CD14-positive monocyte (primary cell): ENCODE measurements around the gene ADAMTSL1. TPM values are rescaled to one million over a fixed set of nuclear protein-coding genes. Genes with fewer than 3 reads are reported as not detected.

Source experiments
- DNase-seq, 3 donors: peaks; one replicate each; pipeline ENCODE4 v3.0.0-alpha.2; 2011 to 2022
- H2AFZ ChIP-seq: 2 replicates; pipeline ENCODE4 v1.6.0; 2012; ENCODE audit warnings: mild to moderate bottlenecking, low read depth, low read length, inconsistent platforms; ENCODE audit not compliant: insufficient read depth, poor library complexity, severe bottlenecking
- H3K27ac ChIP-seq, 2 donors: 1 replicate in 1 of 2; 2 replicates in 1 of 2; pipeline ENCODE4 v1.5.1; 2012 to 2013; ENCODE audit warnings: low read length in 2 of 2, control low read depth in 1 of 2, inconsistent platforms in 1 of 2, low read depth in 1 of 2, mild to moderate bottlenecking in 1 of 2
- H3K27me3 ChIP-seq, 2 donors: one replicate each; pipeline versions ENCODE4 v1.6.0 to v1.6.1; 2011 to 2013; ENCODE audit warnings: low read length in 2 of 2; ENCODE audit not compliant: control insufficient read depth in 2 of 2, insufficient read depth in 2 of 2
- H3K36me3 ChIP-seq, 2 donors: replicated peaks in 1 of 2; 1 replicate in 1 of 2; 2 replicates in 1 of 2; pipeline versions ENCODE4 v1.5.1 to v1.6.1; 2012 to 2013; ENCODE audit warnings: low read length in 2 of 2, control low read depth in 1 of 2, inconsistent platforms in 1 of 2, mild to moderate bottlenecking in 1 of 2; ENCODE audit not compliant: insufficient read depth in 2 of 2, control insufficient read depth in 1 of 2
- H3K4me1 ChIP-seq, 2 donors: 1 replicate in 1 of 2; 2 replicates in 1 of 2; pipeline versions ENCODE4 v1.5.1 to v1.6.1; 2012 to 2013; ENCODE audit warnings: low read length in 2 of 2, control low read depth in 1 of 2, inconsistent platforms in 1 of 2, mild to moderate bottlenecking in 1 of 2, moderate library complexity in 1 of 2; ENCODE audit not compliant: insufficient read depth in 2 of 2, control insufficient read depth in 1 of 2
- H3K4me2 ChIP-seq: replicated peaks from 2 replicates; pipeline ENCODE3; 2012; ENCODE audit warnings: low read length, moderate library complexity, mild to moderate bottlenecking; ENCODE audit not compliant: poor library complexity, severe bottlenecking; ENCODE audit errors: extremely low read depth
- H3K4me3 ChIP-seq, 3 experiments: fragments of 200-600 bp in 1 of 3; sonication (generic) in 1 of 3; replicated peaks in 1 of 3; 1 replicate in 2 of 3; 2 replicates in 1 of 3; pipeline ENCODE4 v1.5.1; 2011 to 2013; ENCODE audit warnings: low read length in 3 of 3, mild to moderate bottlenecking in 3 of 3, control low read depth in 2 of 3, low read depth in 2 of 3, inconsistent platforms in 1 of 3, moderate library complexity in 1 of 3
- H3K79me2 ChIP-seq: 2 replicates; pipeline ENCODE4 v1.6.0; 2012; ENCODE audit warnings: mild to moderate bottlenecking, control low read depth, inconsistent platforms, low read length, moderate library complexity; ENCODE audit not compliant: insufficient read depth
- H3K9ac ChIP-seq: 2 replicates; pipeline ENCODE4 v1.6.0; 2017; ENCODE audit warnings: low read length, mild to moderate bottlenecking; ENCODE audit not compliant: insufficient read depth, poor library complexity, severe bottlenecking
- H3K9me3 ChIP-seq, 2 donors: replicated peaks in 1 of 2; 1 replicate in 1 of 2; 2 replicates in 1 of 2; pipeline versions ENCODE4 v1.5.1 to v1.6.1; 2012 to 2013; ENCODE audit warnings: low read length in 2 of 2, control low read depth in 1 of 2; ENCODE audit not compliant: control insufficient read depth in 1 of 2, insufficient read depth in 1 of 2
- H4K20me1 ChIP-seq: 2 replicates; pipeline ENCODE4 v1.6.0; 2012; ENCODE audit warnings: mild to moderate bottlenecking, low read length, control low read depth, moderate library complexity; ENCODE audit not compliant: insufficient read depth
- H3K27ac Mint-ChIP-seq, 7 donors: one replicate each; pipeline ENCODE4 v1.8.0; 2020; ENCODE audit warnings: mild to moderate bottlenecking in 7 of 7, mixed read lengths in 7 of 7, moderate library complexity in 6 of 7, inconsistent platforms in 2 of 7
- H3K27me3 Mint-ChIP-seq, 3 donors: one replicate each; pipeline ENCODE4 v1.8.0; 2021 to 2022; ENCODE audit warnings: low read depth in 3 of 3, mild to moderate bottlenecking in 3 of 3, mixed read lengths in 3 of 3, moderate library complexity in 3 of 3, inconsistent platforms in 1 of 3
- H3K36me3 Mint-ChIP-seq, 2 donors: one replicate each; pipeline ENCODE4 v1.8.0; 2020; ENCODE audit warnings: mixed read lengths in 2 of 2, inconsistent platforms in 1 of 2, mild to moderate bottlenecking in 1 of 2
- H3K4me1 Mint-ChIP-seq: one replicate; pipeline ENCODE4 v1.8.0; 2020; ENCODE audit warnings: mild to moderate bottlenecking, mixed read lengths
- H3K4me3 Mint-ChIP-seq, 2 donors: one replicate each; pipeline ENCODE4 v1.8.0; 2020; ENCODE audit warnings: mild to moderate bottlenecking in 2 of 2, mixed read lengths in 2 of 2, moderate library complexity in 1 of 2
- H3K9me3 Mint-ChIP-seq, 7 donors: one replicate each; pipeline ENCODE4 v1.8.0; 2020 to 2022; ENCODE audit warnings: mixed read lengths in 7 of 7, mild to moderate bottlenecking in 6 of 7, moderate library complexity in 6 of 7, inconsistent platforms in 2 of 7
- CTCF ChIP-seq: fragments of 200-600 bp; IDR thresholded peaks from one replicate; pipeline ENCODE4 v1.8.0; 2022; ENCODE audit warnings: antibody characterized with exemption, mild to moderate bottlenecking
- WGBS: methylation state at CpG from one replicate; pipeline ENCODE4 v1.1.5; 2013; ENCODE audit warnings: missing lambda C conversion rate; ENCODE audit not compliant: insufficient coverage; 5-methylcytosine and 5-hydroxymethylcytosine counted together
- intact Hi-C, 2 donors: fragments of 100-400 bp; cut with micrococcal nuclease; formaldehyde crosslinking; loops; one replicate each; pipeline versions ENCODE4 v1.15.0 to v1.15.1; 2023
- polyA plus RNA-seq, 3 donors: library from polyadenylated mRNA; depleted of rRNA in 1 of 3; unstranded in 2 of 3; stranded (reverse) in 1 of 3; fragments of 300-500 nt in 2 of 3; fragments of >200 nt in 1 of 3; fragmentation: Illumina TruSeq in 2 of 3; gene quantifications; 1 replicate in 2 of 3; 2 replicates in 1 of 3; pipeline ENCODE4 v1.2.3, GENCODE V29; 2012 to 2021

Gene ADAMTSL1
- polyA plus RNA-seq, 3 donors = not detected

- no peak overlapping the region for H3K4me2 ChIP-seq
- WGBS = no CpG with 5 or more reads among the region's 3 CpGs
- no peak overlapping the region for H3K4me3 ChIP-seq
- H3K4me1 Mint-ChIP-seq = no peaks in the 10 kb centered on the region
- H2AFZ ChIP-seq = no peak overlapping the region
- H3K4me3 Mint-ChIP-seq = no peak overlapping the region
- H3K9ac ChIP-seq = no peak overlapping the region
- no peaks in the 10 kb centered on the region for H3K36me3 ChIP-seq
- H3K79me2 ChIP-seq = no peaks in the 10 kb centered on the region
- no peak overlapping the region for H3K27ac Mint-ChIP-seq
- no peak for DNase-seq
- no peak for TF ChIP-seq CTCF
- intact Hi-C loops = no loop called here
- H3K4me1 ChIP-seq = no peaks in the 10 kb centered on the region
- H3K9me3 ChIP-seq = no peaks in the 10 kb centered on the region
- H3K36me3 Mint-ChIP-seq = no peaks in the 10 kb centered on the region
- H4K20me1 ChIP-seq = no peaks in the 10 kb centered on the region
- peaks cover 0 to 2% (median 0%) of the 10 kb centered on the region in 3 donors for H3K27me3 Mint-ChIP-seq
- peaks cover 0 to 1% (median 0%) of the 10 kb centered on the region in 7 donors for H3K9me3 Mint-ChIP-seq
- no peak overlapping the region for H3K27ac ChIP-seq
- H3K27me3 ChIP-seq = no peaks in the 10 kb centered on the region
Observed at GRCh38 chr9:18502546-18502945, 28.6 kb downstream of the ADAMTSL1 start.

- H3K4me2 ChIP-seq = no peak overlapping the region
- H3K9ac ChIP-seq = no peak overlapping the region
- H3K36me3 ChIP-seq = no peaks in the 10 kb centered on the region
- no peak overlapping the region for H3K4me3 ChIP-seq
- Mint-ChIP-seq H3K36me3 (no peaks in the 10 kb centered on the region), H3K9me3 (peaks cover 0 to 1% (median 0%) of the 10 kb centered on the region in 7 donors), H3K4me3 (no peak overlapping the region), H3K27me3 (peaks cover 0 to 2% (median 0%) of the 10 kb centered on the region in 3 donors), H3K27ac (no peak overlapping the region), H3K4me1 (no peaks in the 10 kb centered on the region)
- 88% methylated on average over 10 of the region's 14 CpGs for WGBS
- no peak for DNase-seq
- H4K20me1 ChIP-seq = no peaks in the 10 kb centered on the region
- H3K27ac ChIP-seq = no peak overlapping the region
- no peaks in the 10 kb centered on the region for H3K27me3 ChIP-seq
- intact Hi-C loops = no loop called here
- H3K79me2 ChIP-seq = no peaks in the 10 kb centered on the region
- H3K4me1 ChIP-seq = no peaks in the 10 kb centered on the region
- no peak overlapping the region for H2AFZ ChIP-seq
- H3K9me3 ChIP-seq = no peaks in the 10 kb centered on the region
- no peak for TF ChIP-seq CTCF
Observed at GRCh38 chr9:18504707-18505106, 30.8 kb downstream of the ADAMTSL1 start.
